BJ (cell line): ENCODE results near the gene TANC1. TPM values are rescaled to one million over a fixed set of nuclear protein-coding genes. Genes with fewer than 3 reads are reported as not detected.

Experiments used
- CTCF ChIA-PET: fragments of 350-600 bp; formaldehyde crosslinking; extraction: SDS; loops from one replicate; lab custom pipeline; 2021; ENCODE audit warnings: antibody characterized with exemption, inconsistent platforms; lab: Yijun Ruan, JAX
- POLR2A ChIA-PET: fragments of 300-600 bp; sonication (Branson Sonifier 250); formaldehyde crosslinking; extraction: SDS; loops from one replicate; lab custom pipeline; 2021; ENCODE audit warnings: antibody characterized with exemption; lab: Charles Lee
- DNase-seq: peaks from one replicate; pipeline ENCODE4 v3.0.0-alpha.2; 2011; ENCODE audit warnings: low read depth
- H3K27me3 ChIP-seq: 2 replicates; pipeline ENCODE4 v1.6.0; 2011; ENCODE audit warnings: low read length; ENCODE audit not compliant: control insufficient read depth, insufficient read depth
- H3K36me3 ChIP-seq: 2 replicates; pipeline ENCODE4 v1.5.1; 2011; ENCODE audit warnings: low read length; ENCODE audit not compliant: control insufficient read depth, insufficient read depth
- H3K4me3 ChIP-seq: 2 replicates; pipeline ENCODE4 v1.5.1; 2011; ENCODE audit warnings: low read depth, mild to moderate bottlenecking, control low read depth, low read length
- polyA minus RNA-seq: library from RNA; depleted of rRNA, polyadenylated mRNA; stranded (reverse); fragments of >200 nt; gene quantifications from 2 replicates; pipeline ENCODE4 v1.2.3, GENCODE V29; 2011; rRNA and poly(A)+ RNA removed
- polyA plus RNA-seq: library from polyadenylated mRNA; depleted of rRNA; stranded (reverse); fragments of >200 nt; gene quantifications from 2 replicates; pipeline ENCODE4 v1.2.3, GENCODE V29; 2011; rRNA removed
- TF ChIP-seq, protein P1 (sequence below): IDR thresholded peaks from 2 replicates; pipeline ENCODE4 v1.5.1; 2011; ENCODE audit warnings: low read depth, mild to moderate bottlenecking, control low read depth, inconsistent platforms, low read length, moderate library complexity; ENCODE audit not compliant: insufficient read depth

TANC1 gene
- polyA plus RNA-seq (19.9 and 22.0 TPM in 2 replicates), polyA minus RNA-seq (34.6 and 47.9 TPM in 2 replicates)

DNA sequence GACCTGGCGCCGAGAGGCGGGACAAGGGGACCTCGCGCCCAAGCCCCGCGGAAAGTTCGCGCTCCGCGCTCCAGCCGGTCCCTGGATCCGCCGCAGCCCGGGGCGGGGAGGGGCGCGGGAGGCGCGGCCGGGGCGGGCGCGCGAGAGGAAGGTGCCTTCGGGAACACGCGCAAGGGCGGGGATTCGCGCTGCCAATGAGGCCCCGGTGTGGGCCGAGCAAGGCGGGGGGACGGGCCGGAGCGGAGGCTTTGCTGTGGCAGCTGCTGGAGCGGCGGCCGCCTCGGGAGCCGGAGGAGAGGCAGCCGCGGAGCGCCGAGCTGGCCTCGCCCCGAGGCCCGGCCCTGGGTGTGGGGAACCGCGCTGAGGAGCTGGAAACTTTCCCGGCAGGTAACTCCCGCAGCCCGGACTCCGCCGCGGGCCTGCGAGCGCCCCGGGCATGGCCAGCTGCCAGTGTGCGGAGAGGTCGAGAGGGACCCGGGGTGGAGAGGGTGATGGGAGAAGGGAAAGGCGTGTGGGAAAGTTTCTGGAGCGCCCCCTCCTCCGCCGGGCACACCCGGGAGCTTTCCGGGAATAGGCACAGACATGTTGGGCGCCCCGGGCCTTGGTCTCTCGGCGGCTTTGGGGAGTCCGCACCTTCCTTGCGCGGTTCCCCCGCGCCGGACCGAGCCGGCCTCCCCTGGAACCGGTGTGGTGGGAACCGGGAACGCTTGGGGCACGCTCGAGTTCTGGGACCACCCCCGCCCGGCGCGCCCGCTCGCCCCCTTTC is at the start of gene TANC1:
TANC1 (plus strand) TSS at position 245 of the 766 bp plus-strand sequence. CDS start 97,271 bp downstream, outside the sequence.
- POLR2A ChIA-PET, result interaction anchor here (0.6 to 0.7 kb wide), 2 partner anchors 17 to 62 kb away, joined by 3 read pairs; no protein-coding TSS in a partner anchor
- no peaks in the 10 kb centered on the region; the same call in 1 of the 2 replicates for H3K36me3 ChIP-seq
- H3K4me3 ChIP-seq, result peak within 1 kb of the TSS; percentile 61
- no peaks in the 10 kb centered on the region for H3K27me3 ChIP-seq
- CTCF ChIA-PET, result interaction anchor here (0.6 to 3.4 kb wide), 2 partner anchors 150 to 673 kb away, joined by 3 to 14 read pairs; no protein-coding TSS in a partner anchor
- TF ChIP-seq, protein P1, sequence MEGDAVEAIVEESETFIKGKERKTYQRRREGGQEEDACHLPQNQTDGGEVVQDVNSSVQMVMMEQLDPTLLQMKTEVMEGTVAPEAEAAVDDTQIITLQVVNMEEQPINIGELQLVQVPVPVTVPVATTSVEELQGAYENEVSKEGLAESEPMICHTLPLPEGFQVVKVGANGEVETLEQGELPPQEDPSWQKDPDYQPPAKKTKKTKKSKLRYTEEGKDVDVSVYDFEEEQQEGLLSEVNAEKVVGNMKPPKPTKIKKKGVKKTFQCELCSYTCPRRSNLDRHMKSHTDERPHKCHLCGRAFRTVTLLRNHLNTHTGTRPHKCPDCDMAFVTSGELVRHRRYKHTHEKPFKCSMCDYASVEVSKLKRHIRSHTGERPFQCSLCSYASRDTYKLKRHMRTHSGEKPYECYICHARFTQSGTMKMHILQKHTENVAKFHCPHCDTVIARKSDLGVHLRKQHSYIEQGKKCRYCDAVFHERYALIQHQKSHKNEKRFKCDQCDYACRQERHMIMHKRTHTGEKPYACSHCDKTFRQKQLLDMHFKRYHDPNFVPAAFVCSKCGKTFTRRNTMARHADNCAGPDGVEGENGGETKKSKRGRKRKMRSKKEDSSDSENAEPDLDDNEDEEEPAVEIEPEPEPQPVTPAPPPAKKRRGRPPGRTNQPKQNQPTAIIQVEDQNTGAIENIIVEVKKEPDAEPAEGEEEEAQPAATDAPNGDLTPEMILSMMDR, result no peak
- DNase-seq, result peak; percentile 47

DNA sequence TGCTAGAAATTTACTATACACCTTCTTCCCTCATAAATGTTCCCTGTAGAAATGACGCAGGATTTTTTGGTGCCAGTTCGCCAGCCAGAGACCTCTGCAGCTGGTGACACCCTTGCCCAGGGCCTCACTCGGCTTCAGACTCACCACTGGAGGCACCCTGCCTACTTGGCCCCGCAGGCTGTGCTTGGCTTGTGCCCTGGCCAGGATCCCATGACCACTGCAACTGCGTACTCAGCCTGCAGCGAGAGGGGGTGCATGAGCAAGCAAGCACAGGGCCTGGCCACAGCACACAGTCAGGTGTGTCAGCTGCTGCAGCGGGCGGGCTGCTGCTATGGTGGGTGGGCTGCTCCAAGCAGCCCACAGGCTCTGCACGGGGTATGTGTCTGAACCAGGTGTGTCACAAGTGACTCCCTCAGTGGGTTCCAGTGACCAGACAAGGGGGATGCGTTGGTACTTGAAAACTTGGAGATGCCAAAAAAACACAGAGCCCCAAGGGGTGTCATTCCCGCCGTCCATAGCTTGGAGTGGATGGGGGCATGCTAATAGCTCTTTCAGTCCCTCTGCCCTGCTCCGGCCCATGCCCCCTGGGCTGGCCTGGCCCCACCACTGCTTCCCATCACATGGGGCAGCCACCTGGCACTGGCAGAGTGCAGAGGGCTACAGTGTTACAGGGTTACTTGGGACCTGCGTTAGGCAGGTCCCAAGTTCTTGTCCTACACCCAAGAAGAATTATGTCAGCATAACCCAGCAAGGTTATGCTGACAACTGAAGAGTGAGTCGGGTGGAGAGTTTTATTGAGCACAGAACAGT is 46.6 kb upstream of the TANC1 start:
- no peaks in the 10 kb centered on the region for H3K36me3 ChIP-seq
- no peaks in the 10 kb centered on the region for H3K27me3 ChIP-seq
- H3K4me3 ChIP-seq, result no peak overlapping the region
- ChIA-PET POLR2A (no interaction called here), CTCF (interaction anchor here (0.9 to 1.6 kb wide), 2 partner anchors 20 to 197 kb away, joined by 3 to 4 read pairs; no protein-coding TSS in a partner anchor)
- DNase-seq, result no peak
- TF ChIP-seq, protein P1, result no peak

DNA sequence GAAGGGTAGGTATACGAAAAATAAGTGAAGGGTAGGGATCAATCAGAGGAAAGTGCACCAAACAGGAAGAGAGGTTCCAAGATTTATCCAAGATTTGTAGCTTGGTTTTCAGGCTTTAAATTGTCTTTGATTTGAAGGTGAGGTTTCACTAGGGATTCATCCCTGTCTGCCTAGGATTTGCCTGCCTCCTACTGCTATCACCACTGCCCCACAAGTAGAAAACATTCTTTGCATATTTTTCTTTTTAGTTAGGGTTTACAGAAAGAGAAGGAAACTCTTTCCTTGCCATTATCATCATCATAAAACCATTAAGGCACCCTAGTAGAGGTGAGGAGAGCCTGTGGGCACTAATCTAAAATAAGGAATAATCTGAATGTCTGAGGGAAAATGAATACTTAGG is 45.8 kb upstream of the TANC1 start:
- TF ChIP-seq, protein P1, result peak; percentile 21; the same call in 1 of the 2 replicates
- CTCF ChIA-PET, result no interaction called here
- no peaks in the 10 kb centered on the region for H3K36me3 ChIP-seq
- no peak overlapping the region for H3K4me3 ChIP-seq
- POLR2A ChIA-PET, result interaction anchor here (0.6 kb wide), 1 partner anchor 153 kb away, joined by 3 read pairs; no protein-coding TSS in a partner anchor
- DNase-seq, result no peak
- H3K27me3 ChIP-seq, result no peaks in the 10 kb centered on the region

DNA sequence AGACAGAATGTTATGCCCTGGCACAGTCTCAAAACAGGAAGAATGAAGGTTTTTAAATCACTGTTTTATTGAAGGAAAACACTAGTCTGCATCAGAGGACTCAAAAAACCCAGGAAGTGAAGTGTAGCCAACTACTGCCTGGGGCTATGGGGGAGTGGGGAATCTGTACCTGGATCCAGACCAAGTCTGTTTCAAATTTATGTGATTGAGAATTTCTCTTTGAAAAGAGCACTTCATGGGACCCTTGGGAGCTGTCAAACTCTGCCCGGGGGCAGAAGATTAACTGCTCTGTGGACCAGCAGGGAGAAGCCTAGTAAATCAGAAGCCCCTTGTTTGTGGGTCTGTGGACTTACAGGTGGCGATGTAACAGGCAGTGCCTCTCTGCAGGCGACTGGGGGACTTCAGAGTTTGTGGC is 45.3 kb upstream of the TANC1 start:
- Histone ChIP-seq H3K27me3 (no peaks in the 10 kb centered on the region), H3K36me3 (no peaks in the 10 kb centered on the region), H3K4me3 (no peak overlapping the region)
- ChIA-PET POLR2A (interaction anchor here (0.6 kb wide), 1 partner anchor 152 kb away, joined by 3 read pairs; no protein-coding TSS in a partner anchor), CTCF (no interaction called here)
- TF ChIP-seq, protein P1, result no peak
- DNase-seq, result no peak
